HG03575 (cell line): Measurements from ENCODE around the gene NXNL1.

ENCODE experiments used
- ATAC-seq: cut with Tn5 transposase; IDR thresholded peaks from one replicate; pipeline ENCODE4 v1.9.1; 2021; ENCODE audit not compliant: unreplicated experiment, insufficient number of reproducible peaks, low FRiP score; ENCODE audit errors: extremely low read depth

Gene NXNL1

DNA sequence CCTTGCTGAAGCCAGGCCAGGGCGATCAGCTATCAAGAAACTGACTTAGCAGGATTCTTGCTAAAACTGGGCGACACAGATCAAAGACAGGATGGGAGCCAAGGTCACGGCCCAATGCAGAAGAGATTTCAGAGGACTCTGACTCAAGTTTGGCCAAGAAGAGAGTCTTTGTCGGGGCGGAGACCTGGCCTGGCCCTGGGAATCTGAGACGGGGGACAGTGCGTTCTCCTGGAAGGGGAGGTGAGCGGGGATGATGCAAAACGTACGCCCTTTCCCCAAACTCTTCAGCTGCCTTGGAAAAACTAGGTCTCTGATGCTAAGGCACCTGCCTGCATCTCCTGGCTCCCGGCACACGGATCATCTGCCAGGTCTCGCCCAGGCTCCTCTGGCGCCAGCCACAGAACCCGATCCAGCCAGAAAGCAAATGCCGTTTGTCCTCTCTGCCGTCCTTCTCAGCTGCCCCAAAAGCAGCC, 31.0 kb downstream of the NXNL1 start:
- no peak for ATAC-seq

DNA sequence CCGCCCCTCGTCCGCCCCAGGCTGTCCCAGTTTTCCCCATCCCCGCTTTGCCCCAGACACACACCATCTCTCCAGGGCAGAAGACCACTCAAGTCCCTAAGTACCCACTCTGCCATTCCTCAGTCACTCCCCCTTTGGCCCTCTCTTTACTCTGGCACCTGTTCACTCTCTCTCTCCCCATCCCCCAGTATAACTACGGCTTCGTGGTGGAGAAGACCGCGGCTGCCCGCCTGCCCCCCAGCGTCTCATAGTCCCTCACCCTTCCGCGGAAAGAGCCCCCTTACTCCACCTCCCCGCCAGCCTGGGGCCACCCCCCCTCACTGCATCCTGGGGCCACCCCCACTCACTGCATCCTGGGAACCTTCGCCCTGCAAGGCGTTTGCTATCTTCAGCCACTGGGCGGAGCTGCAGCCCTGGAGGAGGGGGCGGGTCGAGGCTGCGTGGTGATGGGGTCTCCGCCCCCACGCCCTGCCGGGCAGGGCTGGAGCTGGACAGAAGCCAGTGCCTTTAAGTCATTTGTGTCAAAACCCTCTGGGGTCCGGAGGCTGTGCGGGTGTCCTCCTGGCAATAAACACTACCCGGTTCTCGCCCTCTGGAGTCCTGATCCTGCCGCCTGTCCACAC, 35.9 kb downstream of the NXNL1 start:
- ATAC-seq: no peak

DNA sequence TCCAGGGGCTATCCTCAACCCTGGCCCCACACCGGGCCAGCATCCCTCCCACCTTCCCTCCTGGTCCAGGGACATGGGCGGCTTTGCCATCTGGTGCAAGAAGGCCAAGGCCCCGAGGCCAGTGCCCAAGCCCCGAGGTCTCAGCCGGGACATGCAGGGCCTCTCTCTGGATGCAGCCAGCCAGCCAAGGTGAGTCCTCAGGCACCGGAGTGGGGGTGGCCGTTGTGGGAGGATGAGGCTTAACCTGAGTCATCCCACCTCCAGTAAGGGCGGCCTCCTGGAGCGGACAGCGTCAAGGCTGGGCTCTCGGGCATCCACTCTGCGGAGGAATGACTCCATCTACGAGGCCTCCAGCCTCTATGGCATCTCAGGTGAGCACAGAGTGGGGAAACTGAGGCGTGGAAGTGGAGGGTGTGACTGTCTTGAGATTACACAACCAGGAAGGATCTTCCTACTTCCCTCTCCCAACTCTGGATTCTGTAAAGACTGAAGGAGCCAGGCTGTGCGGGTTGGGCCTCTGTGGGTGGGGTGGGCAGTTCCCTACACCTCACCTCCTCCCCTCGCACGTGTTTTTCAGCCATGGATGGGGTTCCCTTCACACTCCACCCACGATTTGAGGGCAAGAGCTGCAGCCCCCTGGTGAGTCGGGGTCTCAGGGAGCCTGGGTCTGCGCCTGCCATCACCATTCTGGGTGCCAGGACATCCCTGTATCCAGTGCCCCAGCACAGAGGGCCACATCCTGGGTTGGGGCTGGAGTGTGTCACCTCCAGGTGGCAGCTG, 37.1 kb downstream of the NXNL1 start:
- no peak for ATAC-seq

- no peak for ATAC-seq
Observed at GRCh38 chr19:17421942-17422341, 38.8 kb downstream of the NXNL1 start.

DNA sequence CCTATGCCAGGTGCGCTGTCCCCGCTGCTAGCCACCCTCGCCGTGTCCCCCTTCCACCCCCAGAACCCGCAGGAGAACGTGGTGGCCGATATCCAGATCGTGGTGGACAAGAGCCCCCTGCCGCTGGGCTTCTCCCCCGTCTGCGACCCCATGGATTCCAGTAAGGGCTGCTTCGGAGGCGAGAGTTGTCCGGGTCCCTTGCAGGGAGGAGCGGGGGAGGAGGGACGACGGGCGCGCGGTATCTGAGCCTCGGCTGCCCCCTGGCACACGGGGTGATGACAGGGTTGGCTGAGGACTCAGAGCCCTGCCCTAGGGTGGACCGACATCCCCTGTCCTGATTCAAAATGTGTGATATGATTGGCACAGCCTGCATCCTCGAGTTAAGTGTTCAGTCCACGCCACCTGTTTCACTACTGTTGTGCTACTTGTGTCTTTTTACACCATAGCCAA, 40.2 kb downstream of the NXNL1 start:
- no peak for ATAC-seq

- no peak for ATAC-seq
Observed at GRCh38 chr19:17419621-17420474, 40.9 kb downstream of the NXNL1 start, which contains the start of gene MVB12A. Gene MVB12A (plus strand): TSS chr19:17420047. CDS start chr19:17420136, 89 bp downstream.

DNA sequence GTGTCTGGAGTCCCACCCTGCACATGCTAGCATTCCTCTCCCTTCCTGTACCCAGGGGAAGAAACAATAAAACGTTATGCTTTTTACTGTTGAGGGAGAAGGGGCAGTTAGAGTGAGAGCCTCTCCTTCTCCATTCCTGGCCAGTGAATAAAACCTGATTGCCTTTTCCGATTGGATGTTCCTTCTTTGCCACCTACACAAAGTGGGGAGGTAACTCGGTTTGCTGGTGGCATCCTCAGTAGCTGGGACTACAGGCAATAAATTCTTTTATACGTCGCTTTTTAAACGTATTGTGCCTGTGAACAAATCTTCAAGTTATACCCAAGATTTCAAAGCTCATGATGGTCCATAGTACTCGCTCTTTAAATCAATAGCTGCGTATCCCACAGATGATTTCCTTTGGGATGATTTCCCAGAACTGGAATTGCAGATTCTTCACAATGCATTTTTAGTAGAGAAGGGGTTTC, 41.5 kb downstream of the NXNL1 start:
- no peak for ATAC-seq

DNA sequence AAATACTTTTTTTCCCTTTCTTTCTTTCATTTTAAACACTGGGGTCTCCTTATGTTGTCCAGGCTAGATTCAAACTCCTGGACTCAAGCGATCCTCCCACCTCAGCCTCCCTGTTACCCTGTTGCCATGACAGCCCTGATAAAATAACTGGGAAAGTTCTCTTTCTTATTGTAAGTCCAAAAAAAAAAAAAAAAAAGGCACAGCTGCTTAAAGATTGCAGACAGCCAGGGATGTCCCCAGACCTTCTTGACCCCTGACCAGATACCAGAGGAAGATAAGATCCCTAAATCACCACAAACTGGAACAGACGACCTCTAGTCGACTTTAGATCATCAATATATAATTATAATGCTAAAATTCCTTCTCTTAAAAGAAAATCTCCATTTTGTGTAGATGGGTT, 42.0 kb downstream of the NXNL1 start:
- no peak for ATAC-seq

- ATAC-seq: no peak
Observed at GRCh38 chr19:17415121-17415520, 45.6 kb downstream of the NXNL1 start.

DNA sequence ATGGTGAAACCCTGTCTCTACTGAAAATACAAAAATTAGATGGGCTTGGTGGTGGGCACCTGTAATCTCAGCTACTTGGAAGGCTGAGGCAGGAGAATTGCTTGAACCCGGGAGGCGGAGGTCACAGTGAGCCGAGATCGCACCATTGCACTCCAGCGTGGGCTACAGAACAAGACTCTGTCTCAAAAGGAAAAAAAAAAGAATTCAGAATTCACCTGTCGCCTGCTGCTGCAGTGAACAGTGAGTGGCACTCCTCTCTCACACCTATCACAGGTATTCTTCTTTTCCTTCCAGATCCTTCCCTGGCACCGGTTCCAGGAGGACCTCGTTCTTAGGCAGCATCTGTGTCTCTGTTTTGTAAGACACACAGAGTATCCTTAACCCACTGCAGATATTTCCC, 46.6 kb downstream of the NXNL1 start:
- no peak for ATAC-seq

GRCh38 chr19:17411801-17412200, 48.9 kb downstream of the NXNL1 start:
- no peak for ATAC-seq

- ATAC-seq: no peak
Observed at GRCh38 chr19:17409990-17410389, 50.7 kb downstream of the NXNL1 start.

DNA sequence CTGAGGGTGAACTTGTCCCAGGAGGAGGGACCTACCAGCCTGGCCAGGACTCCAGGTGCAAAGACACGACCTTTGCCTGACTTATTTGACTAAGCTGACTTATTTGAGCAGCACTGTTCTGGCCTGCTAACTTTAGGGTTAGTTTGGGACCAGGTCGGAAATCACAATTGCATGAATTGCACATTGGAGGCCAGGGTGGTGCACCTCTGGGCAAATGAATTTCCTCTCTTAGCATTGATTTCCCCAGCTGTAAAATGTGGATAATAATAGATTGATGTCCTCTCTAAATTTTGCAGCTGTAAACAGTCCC, 53.9 kb downstream of the NXNL1 start:
- no peak for ATAC-seq

GRCh38 chr19:17406046-17406886, 54.5 kb downstream of the NXNL1 start:
- ATAC-seq: no peak
